Neural cell (in vitro differentiated cells): ENCODE measurements around the gene CDC25C.

Source experiments
- EZH2 ChIP-seq: fragments of 200-600, 300-800 bp; shearing (Covaris generic), sonication (generic); IDR thresholded peaks from 2 replicates; pipeline ENCODE4 v1.6.1; 2014; ENCODE audit warnings: antibody characterized with exemption, low read length, borderline replicate concordance, mild to moderate bottlenecking; ENCODE audit not compliant: insufficient read depth, poor library complexity, severe bottlenecking
- POLR2AphosphoS5 ChIP-seq: IDR thresholded peaks from 2 replicates; pipeline ENCODE4 v1.6.1; 2012
- RAD21 ChIP-seq: fragments of 450-650 bp; conservative IDR thresholded peaks from 2 replicates; pipeline ENCODE4 v1.6.1; 2014; ENCODE audit warnings: antibody characterized with exemption, mild to moderate bottlenecking, moderate library complexity
- SMC3 ChIP-seq: fragments of 450-650 bp; conservative IDR thresholded peaks from 2 replicates; pipeline ENCODE4 v1.6.1; 2014; ENCODE audit warnings: antibody characterized with exemption, mild to moderate bottlenecking, moderate library complexity; ENCODE audit not compliant: poor library complexity
- TAF1 ChIP-seq: IDR thresholded peaks from 2 replicates; pipeline ENCODE4 v1.6.1; 2012; ENCODE audit warnings: low read depth
- TF ChIP-seq, protein P1 (sequence below): fragments of 450-650 bp; IDR thresholded peaks from 2 replicates; pipeline ENCODE4 v1.5.1; 2014; ENCODE audit warnings: antibody characterized with exemption, mild to moderate bottlenecking, moderate library complexity; ENCODE audit not compliant: poor library complexity, severe bottlenecking

GRCh38 chr5:138369706-138370105 lies 38.1 kb upstream of the CDC25C start:
- TF ChIP-seq, protein P1, sequence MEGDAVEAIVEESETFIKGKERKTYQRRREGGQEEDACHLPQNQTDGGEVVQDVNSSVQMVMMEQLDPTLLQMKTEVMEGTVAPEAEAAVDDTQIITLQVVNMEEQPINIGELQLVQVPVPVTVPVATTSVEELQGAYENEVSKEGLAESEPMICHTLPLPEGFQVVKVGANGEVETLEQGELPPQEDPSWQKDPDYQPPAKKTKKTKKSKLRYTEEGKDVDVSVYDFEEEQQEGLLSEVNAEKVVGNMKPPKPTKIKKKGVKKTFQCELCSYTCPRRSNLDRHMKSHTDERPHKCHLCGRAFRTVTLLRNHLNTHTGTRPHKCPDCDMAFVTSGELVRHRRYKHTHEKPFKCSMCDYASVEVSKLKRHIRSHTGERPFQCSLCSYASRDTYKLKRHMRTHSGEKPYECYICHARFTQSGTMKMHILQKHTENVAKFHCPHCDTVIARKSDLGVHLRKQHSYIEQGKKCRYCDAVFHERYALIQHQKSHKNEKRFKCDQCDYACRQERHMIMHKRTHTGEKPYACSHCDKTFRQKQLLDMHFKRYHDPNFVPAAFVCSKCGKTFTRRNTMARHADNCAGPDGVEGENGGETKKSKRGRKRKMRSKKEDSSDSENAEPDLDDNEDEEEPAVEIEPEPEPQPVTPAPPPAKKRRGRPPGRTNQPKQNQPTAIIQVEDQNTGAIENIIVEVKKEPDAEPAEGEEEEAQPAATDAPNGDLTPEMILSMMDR: no peak
- TF ChIP-seq EZH2 (no peak), POLR2AphosphoS5 (no peak), SMC3 (no peak), TAF1 (no peak), RAD21 (no peak)
